WTC11 (cell line): Measurements from ENCODE around the gene CTSO. TPM values are rescaled to one million over a fixed set of nuclear protein-coding genes. Genes with fewer than 3 reads are reported as not detected.

Experiments used
- ATAC-seq: fragments of 200-7000 bp; cut with Tn5 transposase; 2 replicates; pipeline ENCODE4 v1.10.0; 2021; ENCODE audit warnings: mild to moderate bottlenecking, moderate library complexity
- CTCF ChIA-PET: fragments of 300-600 bp; sonication (Branson Sonifier 250); formaldehyde crosslinking; loops from one replicate; lab custom pipeline; 2021; ENCODE audit warnings: antibody characterized with exemption; lab: Charles Lee
- POLR2A ChIA-PET: fragments of 350-600 bp; sonication (Branson Sonifier 250); formaldehyde crosslinking; loops from one replicate; lab custom pipeline; 2021; ENCODE audit warnings: antibody characterized with exemption; lab: Charles Lee
- DNase-seq: peaks from one replicate; pipeline ENCODE4 v3.0.0; 2021; ENCODE audit warnings: low spot score
- H3K27ac Mint-ChIP-seq: 2 replicates; pipeline ENCODE4 v1.8.0; 2021; ENCODE audit warnings: mixed read lengths
- H3K27me3 Mint-ChIP-seq: 2 replicates; pipeline ENCODE4 v1.8.0; 2021; ENCODE audit warnings: low read depth, mild to moderate bottlenecking, moderate library complexity, mixed read lengths
- H3K36me3 Mint-ChIP-seq: 2 replicates; pipeline ENCODE4 v1.8.0; 2021; ENCODE audit warnings: mixed read lengths
- H3K4me1 Mint-ChIP-seq: 2 replicates; pipeline ENCODE4 v1.8.0; 2022; ENCODE audit warnings: mixed read lengths
- H3K4me3 Mint-ChIP-seq: 2 replicates; pipeline ENCODE4 v1.8.0; 2021; ENCODE audit warnings: mild to moderate bottlenecking, moderate library complexity, mixed read lengths
- H3K9me3 Mint-ChIP-seq: 2 replicates; pipeline ENCODE4 v1.8.0; 2021; ENCODE audit warnings: mixed read lengths
- ATF1 ChIP-seq: sonication (generic); formaldehyde crosslinking; IDR thresholded peaks from 2 replicates; pipeline ENCODE4 v1.8.1; 2023; ENCODE audit warnings: mild to moderate bottlenecking, moderate library complexity, missing genetic modification reagents
- ELF4 ChIP-seq: sonication (generic); formaldehyde crosslinking; IDR thresholded peaks from 2 replicates; pipeline ENCODE4 v1.8.1; 2022; ENCODE audit warnings: low read depth, mild to moderate bottlenecking, moderate library complexity, missing genetic modification reagents
- ETV6 ChIP-seq: sonication (generic); formaldehyde crosslinking; IDR thresholded peaks from 2 replicates; pipeline ENCODE4 v1.8.1; 2022; ENCODE audit warnings: mild to moderate bottlenecking, missing genetic modification reagents
- GABPB1 ChIP-seq: sonication (generic); formaldehyde crosslinking; IDR thresholded peaks from 2 replicates; pipeline ENCODE4 v1.8.1; 2023; ENCODE audit warnings: mild to moderate bottlenecking, missing genetic modification reagents
- IRF2 ChIP-seq: sonication (generic); formaldehyde crosslinking; IDR thresholded peaks from 2 replicates; pipeline ENCODE4 v1.8.0; 2022; ENCODE audit warnings: low read depth, missing genetic modification reagents, borderline replicate concordance
- JUN ChIP-seq: sonication (generic); formaldehyde crosslinking; IDR thresholded peaks from 2 replicates; pipeline ENCODE4 v1.8.0; 2023; ENCODE audit warnings: mild to moderate bottlenecking, missing genetic modification reagents
- KAT7 ChIP-seq: sonication (generic); formaldehyde crosslinking; IDR thresholded peaks from 2 replicates; pipeline ENCODE4 v1.8.1; 2023; ENCODE audit warnings: missing genetic modification reagents, mild to moderate bottlenecking, borderline replicate concordance
- MYBL2 ChIP-seq: sonication (generic); formaldehyde crosslinking; IDR thresholded peaks from 2 replicates; pipeline ENCODE4 v1.8.1; 2023; ENCODE audit warnings: mild to moderate bottlenecking, moderate library complexity, missing genetic modification reagents
- PRRX2 ChIP-seq: fragments of 250-450 bp; sonication (Bioruptor Pico); IDR thresholded peaks from 2 replicates; pipeline ENCODE4 v1.8.0; 2021; ENCODE audit warnings: mild to moderate bottlenecking
- RELA ChIP-seq: sonication (generic); formaldehyde crosslinking; IDR thresholded peaks from 2 replicates; pipeline ENCODE4 v1.8.1; 2022; ENCODE audit warnings: missing genetic modification reagents, mild to moderate bottlenecking, borderline replicate concordance
- SOX15 ChIP-seq: fragments of 250-450 bp; sonication (Bioruptor Pico); IDR thresholded peaks from 2 replicates; pipeline ENCODE4 v1.9.0; 2021; ENCODE audit warnings: mild to moderate bottlenecking
- TEAD1 ChIP-seq: sonication (generic); formaldehyde crosslinking; IDR thresholded peaks from 2 replicates; pipeline ENCODE4 v1.8.0; 2022; ENCODE audit warnings: mild to moderate bottlenecking, missing genetic modification reagents
- ZBTB21 ChIP-seq: sonication (generic); formaldehyde crosslinking; IDR thresholded peaks from 2 replicates; pipeline ENCODE4 v1.8.1; 2023; ENCODE audit warnings: mild to moderate bottlenecking, missing genetic modification reagents, borderline replicate concordance
- ZNF232 ChIP-seq: sonication (generic); formaldehyde crosslinking; IDR thresholded peaks from 2 replicates; pipeline ENCODE4 v1.8.0; 2022; ENCODE audit warnings: mild to moderate bottlenecking, missing genetic modification reagents
- ZNF423 ChIP-seq: fragments of 250-450 bp; sonication (Bioruptor Pico); IDR thresholded peaks from 2 replicates; pipeline ENCODE4 v2.1.2; 2022; ENCODE audit warnings: mild to moderate bottlenecking, moderate library complexity
- ZNF671 ChIP-seq: fragments of 250-450 bp; sonication (Bioruptor Pico); IDR thresholded peaks from 2 replicates; pipeline ENCODE4 v1.8.0; 2021; ENCODE audit warnings: mild to moderate bottlenecking
- total RNA-seq: library from RNA; stranded (reverse); gene quantifications from 3 replicates; pipeline ENCODE4 v1.2.3, GENCODE V29; 2021
- TF ChIP-seq, protein P1 (sequence below): sonication (generic); formaldehyde crosslinking; conservative IDR thresholded peaks from 2 replicates; pipeline ENCODE4 v1.8.1; 2023; ENCODE audit warnings: mild to moderate bottlenecking, low read depth, missing genetic modification reagents, moderate library complexity
- TF ChIP-seq, protein P2 (sequence below): sonication (generic); formaldehyde crosslinking; IDR thresholded peaks from 2 replicates; pipeline ENCODE4 v1.8.1; 2023; ENCODE audit warnings: mild to moderate bottlenecking, missing genetic modification reagents, moderate library complexity
- TF ChIP-seq, protein P3 (sequence below): sonication (generic); formaldehyde crosslinking; IDR thresholded peaks from 2 replicates; pipeline ENCODE4 v1.8.0; 2022; ENCODE audit warnings: mild to moderate bottlenecking, missing genetic modification reagents
- TF ChIP-seq, protein P4 (sequence below): sonication (generic); formaldehyde crosslinking; IDR thresholded peaks from 2 replicates; pipeline ENCODE4 v1.8.1; 2023; ENCODE audit warnings: mild to moderate bottlenecking, missing genetic modification reagents, moderate library complexity
- TF ChIP-seq, protein P5 (sequence below): fragments of 250-450 bp; sonication (Bioruptor Pico); IDR thresholded peaks from 2 replicates; pipeline ENCODE4 v1.9.0; 2021; ENCODE audit warnings: moderate library complexity, mild to moderate bottlenecking, inconsistent platforms, borderline replicate concordance
- TF ChIP-seq, protein P6 (sequence below): sonication (generic); formaldehyde crosslinking; IDR thresholded peaks from 2 replicates; pipeline ENCODE4 v1.8.0; 2022; ENCODE audit warnings: mild to moderate bottlenecking, missing genetic modification reagents
- TF ChIP-seq, protein P7 (sequence below): sonication (generic); formaldehyde crosslinking; IDR thresholded peaks from 2 replicates; pipeline ENCODE4 v1.8.0; 2023; ENCODE audit warnings: mild to moderate bottlenecking, missing genetic modification reagents

CTSO gene
- total RNA-seq, 1 experiment from 2014 or later: 1.2 TPM

DNA sequence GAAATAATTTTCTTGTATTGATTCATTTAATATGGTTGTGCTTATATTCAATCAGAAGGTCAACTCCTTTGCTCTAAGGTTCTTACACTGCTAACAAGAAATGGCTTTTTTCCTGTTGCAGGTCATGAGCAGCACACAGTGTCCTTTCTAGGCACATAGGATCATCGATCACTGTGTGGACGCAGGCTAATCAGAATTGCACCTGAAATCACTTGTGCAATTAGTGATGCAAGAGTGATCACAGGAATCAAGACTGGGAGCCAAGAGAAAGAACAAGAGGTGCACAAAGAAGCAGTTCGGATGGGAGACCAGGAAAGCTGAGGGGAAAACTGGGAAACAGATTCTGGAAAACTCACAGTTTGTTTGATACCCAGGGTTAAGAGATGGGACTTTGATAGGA is 29.0 kb downstream of the CTSO start (continued):
- no peak for TF ChIP-seq IRF2 (CRISPR knock-in tag)
- no peak for TF ChIP-seq ZNF671

DNA sequence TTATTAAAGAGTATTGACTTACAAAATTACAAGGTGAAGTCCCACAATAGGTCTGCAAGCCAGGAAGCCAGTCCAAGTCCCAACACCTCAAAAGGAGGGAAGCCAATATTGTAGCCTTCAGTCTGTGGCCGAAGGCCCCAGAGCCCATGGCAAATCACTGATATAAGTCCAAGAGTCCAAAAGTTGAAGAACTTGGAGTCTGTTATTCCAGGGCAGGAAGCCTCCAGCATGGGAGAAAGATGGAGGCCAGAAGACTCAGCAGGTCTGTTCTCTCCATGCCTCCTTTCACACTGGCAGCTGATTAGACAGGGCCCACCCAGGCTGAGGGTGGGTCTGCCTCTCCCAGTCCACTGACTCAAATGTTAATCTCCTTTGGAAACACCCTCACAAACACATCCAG is 32.1 kb downstream of the CTSO start:
- Mint-ChIP-seq H3K27ac (no peak overlapping the region), H3K4me1 (no peaks in the 10 kb centered on the region), H3K27me3 (no peaks in the 10 kb centered on the region), H3K4me3 (no peak overlapping the region), H3K36me3 (no peaks in the 10 kb centered on the region), H3K9me3 (peaks cover 10% of the 10 kb centered on the region)
- ATAC-seq (no peak), DNase-seq (no peak)
- TF ChIP-seq JUN (CRISPR knock-in tag) (no peak), ELF4 (CRISPR knock-in tag) (no peak), ATF1 (CRISPR knock-in tag) (no peak), PRRX2 (no peak), GABPB1 (CRISPR knock-in tag) (no peak), ZNF423 (CRISPR knock-in tag) (no peak), RELA (CRISPR knock-in tag) (no peak), SOX15 (CRISPR knock-in tag) (no peak), ZBTB21 (CRISPR knock-in tag) (no peak), ZNF232 (CRISPR knock-in tag) (no peak)
- TF ChIP-seq, protein P1, sequence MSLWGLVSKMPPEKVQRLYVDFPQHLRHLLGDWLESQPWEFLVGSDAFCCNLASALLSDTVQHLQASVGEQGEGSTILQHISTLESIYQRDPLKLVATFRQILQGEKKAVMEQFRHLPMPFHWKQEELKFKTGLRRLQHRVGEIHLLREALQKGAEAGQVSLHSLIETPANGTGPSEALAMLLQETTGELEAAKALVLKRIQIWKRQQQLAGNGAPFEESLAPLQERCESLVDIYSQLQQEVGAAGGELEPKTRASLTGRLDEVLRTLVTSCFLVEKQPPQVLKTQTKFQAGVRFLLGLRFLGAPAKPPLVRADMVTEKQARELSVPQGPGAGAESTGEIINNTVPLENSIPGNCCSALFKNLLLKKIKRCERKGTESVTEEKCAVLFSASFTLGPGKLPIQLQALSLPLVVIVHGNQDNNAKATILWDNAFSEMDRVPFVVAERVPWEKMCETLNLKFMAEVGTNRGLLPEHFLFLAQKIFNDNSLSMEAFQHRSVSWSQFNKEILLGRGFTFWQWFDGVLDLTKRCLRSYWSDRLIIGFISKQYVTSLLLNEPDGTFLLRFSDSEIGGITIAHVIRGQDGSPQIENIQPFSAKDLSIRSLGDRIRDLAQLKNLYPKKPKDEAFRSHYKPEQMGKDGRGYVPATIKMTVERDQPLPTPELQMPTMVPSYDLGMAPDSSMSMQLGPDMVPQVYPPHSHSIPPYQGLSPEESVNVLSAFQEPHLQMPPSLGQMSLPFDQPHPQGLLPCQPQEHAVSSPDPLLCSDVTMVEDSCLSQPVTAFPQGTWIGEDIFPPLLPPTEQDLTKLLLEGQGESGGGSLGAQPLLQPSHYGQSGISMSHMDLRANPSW (CRISPR knock-in tag): no peak
- TF ChIP-seq, protein P2, sequence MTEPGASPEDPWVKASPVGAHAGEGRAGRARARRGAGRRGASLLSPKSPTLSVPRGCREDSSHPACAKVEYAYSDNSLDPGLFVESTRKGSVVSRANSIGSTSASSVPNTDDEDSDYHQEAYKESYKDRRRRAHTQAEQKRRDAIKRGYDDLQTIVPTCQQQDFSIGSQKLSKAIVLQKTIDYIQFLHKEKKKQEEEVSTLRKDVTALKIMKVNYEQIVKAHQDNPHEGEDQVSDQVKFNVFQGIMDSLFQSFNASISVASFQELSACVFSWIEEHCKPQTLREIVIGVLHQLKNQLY (CRISPR knock-in tag): no peak
- TF ChIP-seq, protein P3, sequence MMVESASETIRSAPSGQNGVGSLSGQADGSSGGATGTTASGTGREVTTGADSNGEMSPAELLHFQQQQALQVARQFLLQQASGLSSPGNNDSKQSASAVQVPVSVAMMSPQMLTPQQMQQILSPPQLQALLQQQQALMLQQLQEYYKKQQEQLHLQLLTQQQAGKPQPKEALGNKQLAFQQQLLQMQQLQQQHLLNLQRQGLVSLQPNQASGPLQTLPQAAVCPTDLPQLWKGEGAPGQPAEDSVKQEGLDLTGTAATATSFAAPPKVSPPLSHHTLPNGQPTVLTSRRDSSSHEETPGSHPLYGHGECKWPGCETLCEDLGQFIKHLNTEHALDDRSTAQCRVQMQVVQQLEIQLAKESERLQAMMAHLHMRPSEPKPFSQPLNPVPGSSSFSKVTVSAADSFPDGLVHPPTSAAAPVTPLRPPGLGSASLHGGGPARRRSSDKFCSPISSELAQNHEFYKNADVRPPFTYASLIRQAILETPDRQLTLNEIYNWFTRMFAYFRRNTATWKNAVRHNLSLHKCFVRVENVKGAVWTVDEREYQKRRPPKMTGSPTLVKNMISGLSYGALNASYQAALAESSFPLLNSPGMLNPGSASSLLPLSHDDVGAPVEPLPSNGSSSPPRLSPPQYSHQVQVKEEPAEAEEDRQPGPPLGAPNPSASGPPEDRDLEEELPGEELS: no peak
- TF ChIP-seq, protein P4, sequence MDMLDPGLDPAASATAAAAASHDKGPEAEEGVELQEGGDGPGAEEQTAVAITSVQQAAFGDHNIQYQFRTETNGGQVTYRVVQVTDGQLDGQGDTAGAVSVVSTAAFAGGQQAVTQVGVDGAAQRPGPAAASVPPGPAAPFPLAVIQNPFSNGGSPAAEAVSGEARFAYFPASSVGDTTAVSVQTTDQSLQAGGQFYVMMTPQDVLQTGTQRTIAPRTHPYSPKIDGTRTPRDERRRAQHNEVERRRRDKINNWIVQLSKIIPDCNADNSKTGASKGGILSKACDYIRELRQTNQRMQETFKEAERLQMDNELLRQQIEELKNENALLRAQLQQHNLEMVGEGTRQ (CRISPR knock-in tag): no peak
- ChIA-PET CTCF (no interaction called here), POLR2A (no interaction called here)

DNA sequence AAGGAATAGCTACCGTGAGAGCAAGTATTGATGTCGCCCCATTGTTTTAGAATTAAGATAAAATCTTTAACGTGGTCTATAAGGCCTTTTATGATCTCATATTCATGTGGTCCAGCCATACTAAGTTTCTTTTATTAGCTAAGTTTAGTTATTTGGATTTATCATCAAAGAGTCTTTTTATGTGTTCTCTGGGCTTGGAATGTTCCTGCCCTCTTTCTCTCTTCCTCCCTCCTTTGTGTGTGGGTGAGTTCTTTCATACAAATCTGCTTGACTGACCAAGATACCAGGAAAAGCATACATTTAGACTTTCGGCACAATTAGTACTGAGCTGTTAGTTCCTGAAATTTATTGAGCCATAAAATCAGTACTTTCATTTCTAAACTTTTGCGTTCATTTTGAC is 38.9 kb downstream of the CTSO start:
- H3K4me1 Mint-ChIP-seq: 0 out of 2 replicates have a peak, but pooled peaks cover 3% of the 10 kb centered on the region
- POLR2A ChIA-PET: no interaction called here
- CTCF ChIA-PET: no interaction called here
- TF ChIP-seq SOX15 (CRISPR knock-in tag) (no peak), MYBL2 (no peak), KAT7 (CRISPR knock-in tag) (no peak), GABPB1 (CRISPR knock-in tag) (no peak), ETV6 (CRISPR knock-in tag) (no peak), TEAD1 (CRISPR knock-in tag) (no peak)
- TF ChIP-seq, protein P5, sequence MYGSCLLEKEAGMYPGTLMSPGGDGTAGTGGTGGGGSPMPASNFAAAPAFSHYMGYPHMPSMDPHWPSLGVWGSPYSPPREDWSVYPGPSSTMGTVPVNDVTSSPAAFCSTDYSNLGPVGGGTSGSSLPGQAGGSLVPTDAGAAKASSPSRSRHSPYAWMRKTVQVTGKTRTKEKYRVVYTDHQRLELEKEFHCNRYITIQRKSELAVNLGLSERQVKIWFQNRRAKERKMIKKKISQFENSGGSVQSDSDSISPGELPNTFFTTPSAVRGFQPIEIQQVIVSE (CRISPR knock-in tag): no peak
- TF ChIP-seq, protein P6, sequence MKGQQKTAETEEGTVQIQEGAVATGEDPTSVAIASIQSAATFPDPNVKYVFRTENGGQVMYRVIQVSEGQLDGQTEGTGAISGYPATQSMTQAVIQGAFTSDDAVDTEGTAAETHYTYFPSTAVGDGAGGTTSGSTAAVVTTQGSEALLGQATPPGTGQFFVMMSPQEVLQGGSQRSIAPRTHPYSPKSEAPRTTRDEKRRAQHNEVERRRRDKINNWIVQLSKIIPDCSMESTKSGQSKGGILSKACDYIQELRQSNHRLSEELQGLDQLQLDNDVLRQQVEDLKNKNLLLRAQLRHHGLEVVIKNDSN (CRISPR knock-in tag): no peak
- TF ChIP-seq, protein P4 (CRISPR knock-in tag): no peak
- TF ChIP-seq, protein P7, sequence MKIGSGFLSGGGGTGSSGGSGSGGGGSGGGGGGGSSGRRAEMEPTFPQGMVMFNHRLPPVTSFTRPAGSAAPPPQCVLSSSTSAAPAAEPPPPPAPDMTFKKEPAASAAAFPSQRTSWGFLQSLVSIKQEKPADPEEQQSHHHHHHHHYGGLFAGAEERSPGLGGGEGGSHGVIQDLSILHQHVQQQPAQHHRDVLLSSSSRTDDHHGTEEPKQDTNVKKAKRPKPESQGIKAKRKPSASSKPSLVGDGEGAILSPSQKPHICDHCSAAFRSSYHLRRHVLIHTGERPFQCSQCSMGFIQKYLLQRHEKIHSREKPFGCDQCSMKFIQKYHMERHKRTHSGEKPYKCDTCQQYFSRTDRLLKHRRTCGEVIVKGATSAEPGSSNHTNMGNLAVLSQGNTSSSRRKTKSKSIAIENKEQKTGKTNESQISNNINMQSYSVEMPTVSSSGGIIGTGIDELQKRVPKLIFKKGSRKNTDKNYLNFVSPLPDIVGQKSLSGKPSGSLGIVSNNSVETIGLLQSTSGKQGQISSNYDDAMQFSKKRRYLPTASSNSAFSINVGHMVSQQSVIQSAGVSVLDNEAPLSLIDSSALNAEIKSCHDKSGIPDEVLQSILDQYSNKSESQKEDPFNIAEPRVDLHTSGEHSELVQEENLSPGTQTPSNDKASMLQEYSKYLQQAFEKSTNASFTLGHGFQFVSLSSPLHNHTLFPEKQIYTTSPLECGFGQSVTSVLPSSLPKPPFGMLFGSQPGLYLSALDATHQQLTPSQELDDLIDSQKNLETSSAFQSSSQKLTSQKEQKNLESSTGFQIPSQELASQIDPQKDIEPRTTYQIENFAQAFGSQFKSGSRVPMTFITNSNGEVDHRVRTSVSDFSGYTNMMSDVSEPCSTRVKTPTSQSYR (CRISPR knock-in tag): no peak

More for the DNA sequence above, 38.9 kb downstream of the CTSO start:
- DNase-seq (no peak), ATAC-seq (no peak)
- Mint-ChIP-seq H3K4me3 (no peak overlapping the region), H3K36me3 (no peaks in the 10 kb centered on the region), H3K9me3 (no peaks in the 10 kb centered on the region), H3K27ac (no peak overlapping the region), H3K27me3 (no peaks in the 10 kb centered on the region; the same call in 1 of the 2 replicates)
